MM.1S (cell line): ENCODE results near the gene UTS2B.

Experiments
- DNase-seq: peaks from one replicate; pipeline ENCODE4 v3.0.0-alpha.2; 2015
- H2AFZ ChIP-seq: fragments of 300-600 bp; sonication (generic); 2 replicates; pipeline ENCODE4 v1.6.0; 2016; ENCODE audit warnings: antibody characterized with exemption, low read length
- H3F3A ChIP-seq: fragments of 300-600 bp; sonication (generic); 2 replicates; pipeline ENCODE4 v1.6.1; 2016; ENCODE audit warnings: mild to moderate bottlenecking, antibody characterized with exemption, low read length, moderate library complexity, mixed read lengths; ENCODE audit not compliant: insufficient read depth
- H3K27ac ChIP-seq: fragments of 300-600 bp; sonication (generic); 2 replicates; pipeline ENCODE4 v1.5.1; 2016; ENCODE audit warnings: mild to moderate bottlenecking, low read length
- H3K27me3 ChIP-seq: fragments of 300-600 bp; sonication (generic); replicated peaks from 2 replicates; pipeline ENCODE4 v1.6.0; 2016; ENCODE audit warnings: low read length; ENCODE audit not compliant: insufficient read depth
- H3K36me3 ChIP-seq: fragments of 300-600 bp; sonication (generic); replicated peaks from 2 replicates; pipeline ENCODE4 v1.6.1; 2016; ENCODE audit warnings: mild to moderate bottlenecking, low read length, mixed read lengths; ENCODE audit not compliant: insufficient read depth
- H3K4me1 ChIP-seq: fragments of 300-600 bp; sonication (generic); 2 replicates; pipeline ENCODE4 v1.6.1; 2016; ENCODE audit warnings: low read length, mixed read lengths
- H3K4me2 ChIP-seq: fragments of 300-600 bp; sonication (generic); 2 replicates; pipeline ENCODE4 v1.6.0; 2016; ENCODE audit warnings: low read depth, low read length
- H3K4me3 ChIP-seq: fragments of 300-600 bp; sonication (generic); 2 replicates; pipeline ENCODE4 v1.5.1; 2016; ENCODE audit warnings: low read length, mixed read lengths
- H3K79me2 ChIP-seq: fragments of 300-600 bp; sonication (generic); 2 replicates; pipeline ENCODE4 v1.6.1; 2016; ENCODE audit warnings: mixed run types, low read length, mixed read lengths
- H3K9ac ChIP-seq: fragments of 300-600 bp; sonication (generic); 2 replicates; pipeline ENCODE4 v1.6.1; 2016; ENCODE audit warnings: low read length, mixed read lengths
- H3K9me2 ChIP-seq: fragments of 300-600 bp; sonication (generic); replicated peaks from 2 replicates; pipeline ENCODE4 v1.6.1; 2016; ENCODE audit warnings: mild to moderate bottlenecking, low read length, mixed read lengths; ENCODE audit not compliant: insufficient read depth
- H3K9me3 ChIP-seq: fragments of 300-600 bp; sonication (generic); replicated peaks from 2 replicates; pipeline ENCODE4 v1.6.1; 2016; ENCODE audit warnings: mild to moderate bottlenecking, low read length, mixed read lengths; ENCODE audit not compliant: insufficient read depth
- H4K20me1 ChIP-seq: fragments of 300-600 bp; sonication (generic); 2 replicates; pipeline ENCODE4 v1.6.1; 2016; ENCODE audit warnings: mild to moderate bottlenecking, low read length, moderate library complexity, mixed read lengths; ENCODE audit not compliant: insufficient read depth
- EZH2 ChIP-seq: fragments of 300-600 bp; sonication (generic); optimal IDR thresholded peaks from 2 replicates; pipeline ENCODE3; 2017; ENCODE audit warnings: low read depth, mild to moderate bottlenecking, antibody characterized with exemption, low read length, mixed read lengths
- EZH2phosphoT487 ChIP-seq: fragments of 300-600 bp; sonication (generic); IDR thresholded peaks from 2 replicates; pipeline ENCODE4 v1.6.1; 2018; ENCODE audit warnings: antibody characterized with exemption, low read length
- TF ChIP-seq, protein P1 (sequence below): fragments of 300-600 bp; sonication (generic); IDR thresholded peaks from 2 replicates; pipeline ENCODE4 v1.5.1; 2016; ENCODE audit warnings: antibody characterized with exemption, low read length, mixed read lengths

The UTS2B gene

GRCh38 chr3:191240486-191240885, 89.8 kb downstream of the UTS2B start:
- no peaks in the 10 kb centered on the region for H3K79me2 ChIP-seq
- no peaks in the 10 kb centered on the region for H3K36me3 ChIP-seq
- H3K9me3 ChIP-seq: no peaks in the 10 kb centered on the region
- no peaks in the 10 kb centered on the region for H4K20me1 ChIP-seq
- H3K9ac ChIP-seq: no peak overlapping the region
- no peak for DNase-seq
- H3K4me3 ChIP-seq: no peak overlapping the region
- TF ChIP-seq EZH2phosphoT487 (no peak), EZH2 (no peak)
- TF ChIP-seq, protein P1, sequence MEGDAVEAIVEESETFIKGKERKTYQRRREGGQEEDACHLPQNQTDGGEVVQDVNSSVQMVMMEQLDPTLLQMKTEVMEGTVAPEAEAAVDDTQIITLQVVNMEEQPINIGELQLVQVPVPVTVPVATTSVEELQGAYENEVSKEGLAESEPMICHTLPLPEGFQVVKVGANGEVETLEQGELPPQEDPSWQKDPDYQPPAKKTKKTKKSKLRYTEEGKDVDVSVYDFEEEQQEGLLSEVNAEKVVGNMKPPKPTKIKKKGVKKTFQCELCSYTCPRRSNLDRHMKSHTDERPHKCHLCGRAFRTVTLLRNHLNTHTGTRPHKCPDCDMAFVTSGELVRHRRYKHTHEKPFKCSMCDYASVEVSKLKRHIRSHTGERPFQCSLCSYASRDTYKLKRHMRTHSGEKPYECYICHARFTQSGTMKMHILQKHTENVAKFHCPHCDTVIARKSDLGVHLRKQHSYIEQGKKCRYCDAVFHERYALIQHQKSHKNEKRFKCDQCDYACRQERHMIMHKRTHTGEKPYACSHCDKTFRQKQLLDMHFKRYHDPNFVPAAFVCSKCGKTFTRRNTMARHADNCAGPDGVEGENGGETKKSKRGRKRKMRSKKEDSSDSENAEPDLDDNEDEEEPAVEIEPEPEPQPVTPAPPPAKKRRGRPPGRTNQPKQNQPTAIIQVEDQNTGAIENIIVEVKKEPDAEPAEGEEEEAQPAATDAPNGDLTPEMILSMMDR: no peak
- H2AFZ ChIP-seq: no peak overlapping the region
- H3K4me1 ChIP-seq: peaks cover 6% of the 10 kb centered on the region
- no peaks in the 10 kb centered on the region for H3K9me2 ChIP-seq
- H3K4me2 ChIP-seq: no peak overlapping the region
- H3F3A ChIP-seq: peaks cover 2% of the 10 kb centered on the region; the same call in 1 of the 2 replicates
- peaks cover 9% of the 10 kb centered on the region; the same call in 1 of the 2 replicates for H3K27me3 ChIP-seq
- H3K27ac ChIP-seq: no peak overlapping the region

DNA sequence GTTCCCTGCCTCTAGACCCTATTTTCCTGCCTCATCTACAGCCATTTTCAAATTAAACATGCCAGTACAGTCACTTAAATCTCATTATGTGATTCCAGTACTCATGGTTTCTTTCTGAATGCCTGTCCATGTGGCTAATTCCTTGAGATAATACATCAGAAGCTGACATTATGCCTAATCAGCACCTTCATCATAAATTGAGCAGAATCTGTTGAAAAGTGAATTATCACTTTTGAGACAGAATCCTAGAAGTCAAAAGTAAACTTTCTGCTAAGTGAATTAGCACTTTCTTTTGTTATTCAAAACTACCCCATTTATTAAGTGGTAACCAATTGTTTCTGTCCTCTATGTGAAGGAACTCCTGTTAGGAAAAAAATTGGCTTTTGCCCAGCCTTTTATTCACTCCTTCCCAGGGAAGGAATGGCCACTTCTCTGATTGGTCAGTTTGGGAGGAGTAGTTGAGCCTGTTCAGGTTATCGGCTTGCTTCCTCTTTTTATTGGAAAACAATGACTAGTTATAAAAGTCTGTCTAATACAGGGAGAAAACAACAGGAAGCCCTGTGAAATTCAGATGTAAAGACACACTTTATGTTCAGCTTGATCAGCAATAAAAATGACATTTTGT, 90.8 kb downstream of the UTS2B start:
- Histone ChIP-seq H3K4me3 (no peak overlapping the region), H3K4me1 (peaks cover 11% of the 10 kb centered on the region), H3K4me2 (no peak overlapping the region), H3K79me2 (no peaks in the 10 kb centered on the region), H3K9me2 (no peaks in the 10 kb centered on the region), H4K20me1 (no peaks in the 10 kb centered on the region), H3K9ac (no peak overlapping the region), H3F3A (peaks cover 12% of the 10 kb centered on the region), H3K27ac (no peak overlapping the region), H3K36me3 (no peaks in the 10 kb centered on the region), H3K9me3 (no peaks in the 10 kb centered on the region), H2AFZ (no peak overlapping the region), H3K27me3 (peaks cover 14% of the 10 kb centered on the region; the same call in 1 of the 2 replicates)
- TF ChIP-seq, protein P1: no peak
- TF ChIP-seq EZH2: no peak
- no peak for TF ChIP-seq EZH2phosphoT487
- no peak for DNase-seq

DNA sequence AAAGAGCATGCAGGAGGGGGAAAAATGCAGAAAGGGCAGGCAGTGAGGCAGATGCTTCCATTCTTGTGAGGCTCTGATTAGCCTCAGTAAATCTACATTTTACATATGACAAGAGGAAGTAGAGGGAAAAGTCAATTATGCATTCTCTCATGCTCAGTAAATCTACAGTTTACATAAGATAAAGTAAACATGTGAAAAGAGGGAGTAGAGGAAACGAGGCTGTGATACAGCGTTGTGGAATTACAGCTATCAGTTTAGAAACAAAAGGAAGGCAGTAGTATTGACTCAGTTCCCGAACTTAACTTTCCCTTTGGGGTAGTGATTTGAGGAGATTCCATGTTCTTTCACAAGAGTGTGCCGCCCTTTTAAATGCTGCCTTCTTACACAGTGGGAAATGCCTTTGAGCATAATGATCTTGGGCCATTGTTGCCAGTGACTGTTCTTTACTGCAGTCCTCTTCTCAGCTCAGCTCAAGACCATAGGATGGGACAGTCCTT, 92.0 kb downstream of the UTS2B start:
- Histone ChIP-seq H3F3A (peaks cover 17% of the 10 kb centered on the region), H3K4me2 (no peak overlapping the region), H2AFZ (no peak overlapping the region), H3K4me3 (no peak overlapping the region), H3K79me2 (no peaks in the 10 kb centered on the region), H4K20me1 (no peaks in the 10 kb centered on the region), H3K27me3 (peaks cover 14% of the 10 kb centered on the region; the same call in 1 of the 2 replicates), H3K4me1 (peaks cover 19% of the 10 kb centered on the region), H3K9me3 (no peaks in the 10 kb centered on the region), H3K36me3 (no peaks in the 10 kb centered on the region), H3K27ac (no peak overlapping the region), H3K9me2 (no peaks in the 10 kb centered on the region), H3K9ac (no peak overlapping the region)
- TF ChIP-seq EZH2: no peak
- TF ChIP-seq, protein P1: no peak
- TF ChIP-seq EZH2phosphoT487: no peak
- DNase-seq: no peak
